A673 (cell line): ENCODE measurements around the gene MYL11. TPM values are rescaled to one million over a fixed set of nuclear protein-coding genes. Genes with fewer than 3 reads are reported as not detected.

Experiments used
- BruUV-seq: library from RNA; stranded (reverse); fragments of 400-500 nt; replicated peaks from 2 replicates; lab custom pipeline; 2021; lab: Mats Ljungman, UMichigan
- CTCF ChIA-PET: fragments of 300-600 bp; sonication (Branson Sonifier 250); formaldehyde crosslinking; loops from one replicate; lab custom pipeline; 2022; ENCODE audit warnings: antibody characterized with exemption; lab: Charles Lee
- POLR2A ChIA-PET: fragments of 300-600 bp; sonication (Branson Sonifier 250); formaldehyde crosslinking; loops from one replicate; lab custom pipeline; 2022; ENCODE audit warnings: antibody characterized with exemption; ENCODE audit not compliant: low non-redundant PET; lab: Charles Lee
- DNase-seq: peaks from one replicate; pipeline ENCODE4 v3.0.0-alpha.2; 2015; ENCODE audit warnings: low spot score
- H3K27ac ChIP-seq: fragments of 200-600 bp; sonication (generic); 2 replicates; pipeline ENCODE4 v1.5.1; 2016; ENCODE audit warnings: mixed run types, low read depth, mild to moderate bottlenecking, mixed read lengths, antibody characterized with exemption, low read length; ENCODE audit not compliant: poor library complexity, severe bottlenecking
- H3K27me3 ChIP-seq: fragments of 200-600 bp; sonication (generic); replicated peaks from 2 replicates; pipeline ENCODE4 v1.6.1; 2017; ENCODE audit warnings: mixed run types, low read depth, mild to moderate bottlenecking, mixed read lengths, antibody characterized with exemption, low read length; ENCODE audit not compliant: insufficient read depth, poor library complexity
- H3K36me3 ChIP-seq: fragments of 200-600 bp; sonication (generic); 2 replicates; pipeline ENCODE4 v1.6.1; 2016; ENCODE audit warnings: mixed run types, mild to moderate bottlenecking, mixed read lengths, antibody characterized with exemption, low read length; ENCODE audit not compliant: insufficient read depth, poor library complexity, severe bottlenecking
- H3K4me1 ChIP-seq: fragments of 200-600 bp; sonication (generic); 2 replicates; pipeline ENCODE4 v1.6.1; 2017; ENCODE audit warnings: mixed run types, mild to moderate bottlenecking, mixed read lengths, antibody characterized with exemption, low read length; ENCODE audit not compliant: insufficient read depth, poor library complexity, severe bottlenecking
- H3K4me3 ChIP-seq: fragments of 200-600 bp; sonication (generic); 2 replicates; pipeline ENCODE4 v1.5.1; 2016; ENCODE audit warnings: low read depth, mixed run types, mild to moderate bottlenecking, mixed read lengths, low read length; ENCODE audit not compliant: poor library complexity, severe bottlenecking
- H3K9me3 ChIP-seq: fragments of 200-600 bp; sonication (generic); 2 replicates; pipeline ENCODE4 v1.6.1; 2016; ENCODE audit warnings: mixed run types, low read depth, mild to moderate bottlenecking, mixed read lengths, antibody characterized with exemption, low read length; ENCODE audit not compliant: poor library complexity, severe bottlenecking
- CTCF ChIP-seq: fragments of 300-800, 200-600 bp; sonication (generic); conservative IDR thresholded peaks from 2 replicates; pipeline ENCODE4 v1.5.1; 2017; ENCODE audit warnings: low read depth, mild to moderate bottlenecking, antibody characterized with exemption, low read length, moderate library complexity, mixed read lengths
- EZH2 ChIP-seq: fragments of 200-600 bp; sonication (generic); IDR thresholded peaks from 2 replicates; pipeline ENCODE4 v1.6.1; 2017; ENCODE audit warnings: borderline replicate concordance, low read depth, mild to moderate bottlenecking, mixed read lengths, antibody characterized with exemption, low read length; ENCODE audit not compliant: poor library complexity, severe bottlenecking
- intact Hi-C: fragments of 100-400 bp; cut with micrococcal nuclease; formaldehyde crosslinking; loops from one replicate; pipeline ENCODE4 v1.10.0; 2022; ENCODE audit not compliant: unreplicated experiment
- total RNA-seq: library from RNA; stranded (reverse); gene quantifications from 2 replicates; pipeline ENCODE4 v1.2.3, GENCODE V29; 2021

The MYL11 gene
- total RNA-seq, 1 experiment from 2014 or later = not detected

DNA sequence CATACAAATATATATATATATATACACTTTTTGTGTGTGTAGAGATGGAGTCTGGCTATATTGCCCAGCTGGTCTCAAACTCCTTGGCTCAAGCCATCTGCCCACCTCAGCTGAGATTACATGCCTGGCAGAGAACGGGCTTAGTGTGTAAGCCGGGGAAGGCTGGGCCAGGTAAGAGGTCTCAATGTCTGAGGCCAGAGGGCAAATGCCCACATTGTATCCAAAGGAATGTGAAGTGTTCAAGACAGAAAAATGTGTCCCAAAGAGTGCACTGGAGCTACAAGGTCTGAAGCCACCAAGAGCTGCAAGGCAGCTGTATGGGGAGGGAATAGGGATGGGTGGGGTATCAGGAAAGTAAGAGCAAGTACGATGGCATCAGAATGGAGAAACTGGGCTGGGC, 28.3 kb upstream of the MYL11 start:
- CTCF ChIA-PET = no interaction called here
- TF ChIP-seq CTCF (no peak), EZH2 (no peak)
- H3K27ac ChIP-seq = no peak overlapping the region
- no peaks in the 10 kb centered on the region for H3K4me1 ChIP-seq
- no peak for DNase-seq
- POLR2A ChIA-PET = no interaction called here
- intact Hi-C loops = no loop called here
- BruUV-seq = no TSS peak
- no peaks in the 10 kb centered on the region for H3K9me3 ChIP-seq
- H3K36me3 ChIP-seq = peaks cover 10% of the 10 kb centered on the region
- H3K4me3 ChIP-seq = no peak overlapping the region
- H3K27me3 ChIP-seq = no peaks in the 10 kb centered on the region

- Histone ChIP-seq H3K27ac (no peak overlapping the region), H3K36me3 (peaks cover 28% of the 10 kb centered on the region), H3K4me3 (no peak overlapping the region), H3K27me3 (no peaks in the 10 kb centered on the region), H3K4me1 (no peaks in the 10 kb centered on the region), H3K9me3 (no peaks in the 10 kb centered on the region)
- intact Hi-C loops = no loop called here
- CTCF ChIA-PET = no interaction called here
- POLR2A ChIA-PET = no interaction called here
- DNase-seq = no peak
- no peak for TF ChIP-seq EZH2
- no peak for TF ChIP-seq CTCF
- BruUV-seq = no TSS peak
Observed at GRCh38 chr16:30348113-30348512, 26.5 kb upstream of the MYL11 start.

- no peak overlapping the region for H3K27ac ChIP-seq
- TF ChIP-seq EZH2 (no peak), CTCF (no peak)
- H3K36me3 ChIP-seq = peaks cover 36% of the 10 kb centered on the region
- no peaks in the 10 kb centered on the region for H3K9me3 ChIP-seq
- POLR2A ChIA-PET = interaction anchor here (0.5 kb wide), 1 partner anchor 295 kb away, joined by 4 read pairs; no protein-coding TSS in a partner anchor
- H3K4me1 ChIP-seq = peaks cover 2% of the 10 kb centered on the region
- CTCF ChIA-PET = interaction anchor here (0.7 kb wide), 1 partner anchor 16 kb away, joined by 7 read pairs; no protein-coding TSS in a partner anchor
- no peak overlapping the region for H3K4me3 ChIP-seq
- intact Hi-C loops = no loop called here
- DNase-seq = no peak
- H3K27me3 ChIP-seq = no peaks in the 10 kb centered on the region
- no TSS peak for BruUV-seq
Observed at GRCh38 chr16:30348929-30349328, 25.7 kb upstream of the MYL11 start.
